ENCODE data around the gene SENP8. TPM values are rescaled to one million over a fixed set of nuclear protein-coding genes. Genes with fewer than 3 reads are reported as not detected.
A peak's percentile ranks its signal among the peaks of the same experiment; 100 is the strongest.

SENP8 gene
- total and polyA plus RNA-seq, 4 donors: 0.67 to 1.0 (median 0.88) TPM

GRCh38 chr15:72116731-72117485 lies 1.3 kb upstream of the SENP8 start:
- H3K27ac ChIP-seq (ENCODE audit: low read depth in 1 of 2, low read length in 2 of 2): peak overlapping the region; percentile 95 to 98
- H3K4me1 ChIP-seq (ENCODE audit: control insufficient read depth in 4 of 4, insufficient read depth in 4 of 4, low read length in 3 of 4): peaks cover 0 to 24% (median 17%) of the 10 kb centered on the region in 4 donors
- peak overlapping the region; percentile 70 to 99 (median 95) for H3K4me3 ChIP-seq (ENCODE audit: low read depth in 1 of 3, low read length in 3 of 3)
- no peak for TF ChIP-seq FOXA1 (IDR thresholded peaks at IDR 0.05)
- peak overlapping the region in 1 of 2 donors; percentile 74 for H3K9ac ChIP-seq (ENCODE audit: low read depth in 1 of 2, low read length in 2 of 2)
- no peaks in the 10 kb centered on the region for H3K27me3 ChIP-seq (ENCODE audit: control insufficient read depth in 4 of 4, insufficient read depth in 4 of 4, low read length in 3 of 4)
- no peaks in the 10 kb centered on the region for H3K9me3 ChIP-seq (ENCODE audit: control insufficient read depth in 4 of 4, low read length in 3 of 4)
- H3K36me3 ChIP-seq (ENCODE audit: control insufficient read depth in 4 of 4, insufficient read depth in 3 of 4, low read depth in 1 of 4, low read length in 3 of 4): no peaks in the 10 kb centered on the region
- no peak for DNase-seq (ENCODE audit: low spot score)
- WGBS: 15% methylated on average over 24 of the region's 24 CpGs

DNA sequence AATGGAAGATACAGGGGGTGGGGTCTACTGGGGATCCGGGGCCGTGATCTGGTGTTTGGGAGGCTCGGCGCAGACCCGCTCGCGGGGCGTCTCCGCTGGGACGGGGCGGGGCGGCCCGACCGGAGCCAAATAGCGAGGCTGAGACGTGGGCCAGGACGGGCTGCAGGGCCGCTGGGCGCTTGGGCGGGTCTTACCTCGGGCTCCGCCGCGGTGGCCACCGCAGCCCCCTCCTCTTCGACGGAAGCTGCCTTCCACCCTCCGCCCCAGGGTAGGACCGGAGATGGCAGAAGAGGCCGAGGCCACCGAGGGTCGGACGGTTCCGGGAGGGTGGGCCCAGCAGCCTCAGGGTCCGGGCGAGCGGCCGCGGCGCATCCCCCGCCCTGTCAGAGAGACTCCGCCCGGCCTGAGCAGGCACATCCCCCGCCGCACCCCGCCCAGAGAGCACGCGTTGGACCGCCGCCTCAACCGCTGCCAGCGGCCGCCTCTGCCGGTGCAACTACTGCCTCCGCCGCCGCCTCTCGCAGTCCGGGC lies 652 bp upstream of the SENP8 start:
- no peak for DNase-seq (ENCODE audit: low spot score)
- H3K4me3 ChIP-seq (ENCODE audit: low read depth in 1 of 3, low read length in 3 of 3): peak overlapping the region; percentile 70 to 99 (median 95)
- peak overlapping the region in 1 of 2 donors; percentile 74 for H3K9ac ChIP-seq (ENCODE audit: low read depth in 1 of 2, low read length in 2 of 2)
- H3K27ac ChIP-seq (ENCODE audit: low read depth in 1 of 2, low read length in 2 of 2): peak overlapping the region; percentile 95 to 98
- H3K27me3 ChIP-seq (ENCODE audit: control insufficient read depth in 4 of 4, insufficient read depth in 4 of 4, low read length in 3 of 4): no peaks in the 10 kb centered on the region
- H3K9me3 ChIP-seq (ENCODE audit: control insufficient read depth in 4 of 4, low read length in 3 of 4): no peaks in the 10 kb centered on the region
- under 1% methylated on average over 59 of the region's 59 CpGs for WGBS
- TF ChIP-seq GABPA (IDR thresholded peaks at IDR 0.05 in 1 of 2, conservative IDR thresholded peaks at IDR 0.05 in 1 of 2): no peak
- no peak for TF ChIP-seq RAD21 (IDR thresholded peaks at IDR 0.05)
- no peak for TF ChIP-seq FOXA2 (IDR thresholded peaks at IDR 0.05)
- TF ChIP-seq FOXA1 (IDR thresholded peaks at IDR 0.05): no peak
- TF ChIP-seq HNF4G (IDR thresholded peaks at IDR 0.05): no peak
- TF ChIP-seq ATF3 (IDR thresholded peaks at IDR 0.05): no peak
- TF ChIP-seq, protein P1, sequence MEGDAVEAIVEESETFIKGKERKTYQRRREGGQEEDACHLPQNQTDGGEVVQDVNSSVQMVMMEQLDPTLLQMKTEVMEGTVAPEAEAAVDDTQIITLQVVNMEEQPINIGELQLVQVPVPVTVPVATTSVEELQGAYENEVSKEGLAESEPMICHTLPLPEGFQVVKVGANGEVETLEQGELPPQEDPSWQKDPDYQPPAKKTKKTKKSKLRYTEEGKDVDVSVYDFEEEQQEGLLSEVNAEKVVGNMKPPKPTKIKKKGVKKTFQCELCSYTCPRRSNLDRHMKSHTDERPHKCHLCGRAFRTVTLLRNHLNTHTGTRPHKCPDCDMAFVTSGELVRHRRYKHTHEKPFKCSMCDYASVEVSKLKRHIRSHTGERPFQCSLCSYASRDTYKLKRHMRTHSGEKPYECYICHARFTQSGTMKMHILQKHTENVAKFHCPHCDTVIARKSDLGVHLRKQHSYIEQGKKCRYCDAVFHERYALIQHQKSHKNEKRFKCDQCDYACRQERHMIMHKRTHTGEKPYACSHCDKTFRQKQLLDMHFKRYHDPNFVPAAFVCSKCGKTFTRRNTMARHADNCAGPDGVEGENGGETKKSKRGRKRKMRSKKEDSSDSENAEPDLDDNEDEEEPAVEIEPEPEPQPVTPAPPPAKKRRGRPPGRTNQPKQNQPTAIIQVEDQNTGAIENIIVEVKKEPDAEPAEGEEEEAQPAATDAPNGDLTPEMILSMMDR (IDR thresholded peaks at IDR 0.05; ENCODE audit: low read depth, low read length, missing input control): no peak
- no peak for TF ChIP-seq SP1 (IDR thresholded peaks at IDR 0.05)
- TF ChIP-seq MAX (IDR thresholded peaks at IDR 0.05): no peak
- H3K4me1 ChIP-seq (ENCODE audit: control insufficient read depth in 4 of 4, insufficient read depth in 4 of 4, low read length in 3 of 4): peaks cover 0 to 24% (median 17%) of the 10 kb centered on the region in 4 donors
- no peaks in the 10 kb centered on the region for H3K36me3 ChIP-seq (ENCODE audit: control insufficient read depth in 4 of 4, insufficient read depth in 3 of 4, low read depth in 1 of 4, low read length in 3 of 4)

- H3K4me1 ChIP-seq (ENCODE audit: control insufficient read depth in 4 of 4, insufficient read depth in 4 of 4, low read length in 3 of 4): peaks cover 0 to under 1% (median under 1%) of the 10 kb centered on the region in 4 donors
- WGBS: 49% methylated on average over 1 of the region's 1 CpG
- H3K36me3 ChIP-seq (ENCODE audit: control insufficient read depth in 4 of 4, insufficient read depth in 3 of 4, low read depth in 1 of 4, low read length in 3 of 4): no peaks in the 10 kb centered on the region
- no peaks in the 10 kb centered on the region for H3K9me3 ChIP-seq (ENCODE audit: control insufficient read depth in 4 of 4, low read length in 3 of 4)
- H3K27me3 ChIP-seq (ENCODE audit: control insufficient read depth in 4 of 4, insufficient read depth in 4 of 4, low read length in 3 of 4): no peaks in the 10 kb centered on the region
- H3K27ac ChIP-seq (ENCODE audit: low read depth in 1 of 2, low read length in 2 of 2): no peak overlapping the region
- H3K9ac ChIP-seq (ENCODE audit: low read depth in 1 of 2, low read length in 2 of 2): no peak overlapping the region
- TF ChIP-seq, protein P2, sequence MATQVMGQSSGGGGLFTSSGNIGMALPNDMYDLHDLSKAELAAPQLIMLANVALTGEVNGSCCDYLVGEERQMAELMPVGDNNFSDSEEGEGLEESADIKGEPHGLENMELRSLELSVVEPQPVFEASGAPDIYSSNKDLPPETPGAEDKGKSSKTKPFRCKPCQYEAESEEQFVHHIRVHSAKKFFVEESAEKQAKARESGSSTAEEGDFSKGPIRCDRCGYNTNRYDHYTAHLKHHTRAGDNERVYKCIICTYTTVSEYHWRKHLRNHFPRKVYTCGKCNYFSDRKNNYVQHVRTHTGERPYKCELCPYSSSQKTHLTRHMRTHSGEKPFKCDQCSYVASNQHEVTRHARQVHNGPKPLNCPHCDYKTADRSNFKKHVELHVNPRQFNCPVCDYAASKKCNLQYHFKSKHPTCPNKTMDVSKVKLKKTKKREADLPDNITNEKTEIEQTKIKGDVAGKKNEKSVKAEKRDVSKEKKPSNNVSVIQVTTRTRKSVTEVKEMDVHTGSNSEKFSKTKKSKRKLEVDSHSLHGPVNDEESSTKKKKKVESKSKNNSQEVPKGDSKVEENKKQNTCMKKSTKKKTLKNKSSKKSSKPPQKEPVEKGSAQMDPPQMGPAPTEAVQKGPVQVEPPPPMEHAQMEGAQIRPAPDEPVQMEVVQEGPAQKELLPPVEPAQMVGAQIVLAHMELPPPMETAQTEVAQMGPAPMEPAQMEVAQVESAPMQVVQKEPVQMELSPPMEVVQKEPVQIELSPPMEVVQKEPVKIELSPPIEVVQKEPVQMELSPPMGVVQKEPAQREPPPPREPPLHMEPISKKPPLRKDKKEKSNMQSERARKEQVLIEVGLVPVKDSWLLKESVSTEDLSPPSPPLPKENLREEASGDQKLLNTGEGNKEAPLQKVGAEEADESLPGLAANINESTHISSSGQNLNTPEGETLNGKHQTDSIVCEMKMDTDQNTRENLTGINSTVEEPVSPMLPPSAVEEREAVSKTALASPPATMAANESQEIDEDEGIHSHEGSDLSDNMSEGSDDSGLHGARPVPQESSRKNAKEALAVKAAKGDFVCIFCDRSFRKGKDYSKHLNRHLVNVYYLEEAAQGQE (IDR thresholded peaks at IDR 0.05): no peak
- no peak for TF ChIP-seq SP1 (IDR thresholded peaks at IDR 0.05)
- TF ChIP-seq, protein P1 (IDR thresholded peaks at IDR 0.05; ENCODE audit: low read depth, low read length, missing input control): no peak
- DNase-seq (ENCODE audit: low spot score): no peak
- H3K4me3 ChIP-seq (ENCODE audit: low read depth in 1 of 3, low read length in 3 of 3): no peak overlapping the region
Observed at GRCh38 chr15:72124218-72124617, 6.0 kb downstream of the SENP8 start.
